Common myeloid progenitor, CD34-positive (primary cell): ENCODE results near the gene OST4.
A peak's percentile ranks its signal among the peaks of the same experiment; 100 is the strongest.

Source experiments
- CTCF ChIA-PET: fragments of 350-600 bp; sonication (Branson Sonifier 250); formaldehyde crosslinking; loops from one replicate; lab custom pipeline; 2021; ENCODE audit warnings: antibody characterized with exemption; lab: Charles Lee
- POLR2A ChIA-PET: fragments of 350-600 bp; sonication (Branson Sonifier 250); formaldehyde crosslinking; loops from one replicate; lab custom pipeline; 2021; ENCODE audit warnings: antibody characterized with exemption; lab: Charles Lee
- DNase-seq, 3 donors: peaks; one replicate each; pipeline versions ENCODE4 v3.0.0 to v3.0.0-alpha.2; 2013
- H3K27ac ChIP-seq, 2 experiments: 1 replicate in 1 of 2; 2 replicates in 1 of 2; pipeline ENCODE4 v1.7.0; 2013; ENCODE audit warnings: inconsistent platforms in 2 of 2, low read length in 2 of 2, mild to moderate bottlenecking in 2 of 2, low read depth in 1 of 2, moderate library complexity in 1 of 2; ENCODE audit not compliant: severe bottlenecking in 2 of 2, insufficient read depth in 1 of 2, poor library complexity in 1 of 2
- H3K27me3 ChIP-seq, 5 experiments: replicated peaks in 2 of 5; 1 replicate in 3 of 5; 2 replicates in 2 of 5; pipeline versions ENCODE4 v1.6.1 to v1.7.0; 2013; ENCODE audit warnings: low read length in 4 of 5, mild to moderate bottlenecking in 2 of 5, moderate library complexity in 2 of 5, inconsistent platforms in 1 of 5; ENCODE audit not compliant: insufficient read depth in 5 of 5, control insufficient read depth in 4 of 5
- H3K36me3 ChIP-seq, 4 experiments: 1 replicate in 2 of 4; 2 replicates in 2 of 4; pipeline versions ENCODE4 v1.6.1 to v1.7.0; 2013; ENCODE audit warnings: low read length in 3 of 4, control low read depth in 1 of 4, mild to moderate bottlenecking in 1 of 4; ENCODE audit not compliant: control insufficient read depth in 4 of 4, insufficient read depth in 4 of 4
- H3K4me1 ChIP-seq, 4 experiments: 1 replicate in 3 of 4; 2 replicates in 1 of 4; pipeline versions ENCODE4 v1.6.1 to v1.7.1; 2013; ENCODE audit warnings: low read length in 3 of 4, mild to moderate bottlenecking in 3 of 4, control low read depth in 1 of 4, inconsistent platforms in 1 of 4, moderate library complexity in 1 of 4; ENCODE audit not compliant: control insufficient read depth in 4 of 4, insufficient read depth in 4 of 4; ENCODE audit errors: control extremely low read depth in 1 of 4
- H3K4me3 ChIP-seq, 7 experiments: 1 replicate in 4 of 7; 2 replicates in 3 of 7; pipeline versions ENCODE4 v1.5.1 to v1.7.0; 2013; ENCODE audit warnings: mild to moderate bottlenecking in 7 of 7, low read length in 6 of 7, moderate library complexity in 6 of 7, inconsistent platforms in 2 of 7, low read depth in 2 of 7, control low read depth in 1 of 7; ENCODE audit not compliant: insufficient read depth in 4 of 7, control insufficient read depth in 1 of 7; ENCODE audit errors: extremely low read depth in 1 of 7
- H3K9me3 ChIP-seq, 5 experiments: 1 replicate in 4 of 5; 2 replicates in 1 of 5; pipeline versions ENCODE4 v1.6.1 to v1.7.1; 2013; ENCODE audit warnings: low read length in 4 of 5, mild to moderate bottlenecking in 2 of 5, inconsistent platforms in 1 of 5, low read depth in 1 of 5, moderate library complexity in 1 of 5; ENCODE audit not compliant: control insufficient read depth in 4 of 5, insufficient read depth in 2 of 5; ENCODE audit errors: control extremely low read depth in 1 of 5
- WGBS: methylation state at CpG from one replicate; pipeline ENCODE4 v1.1.5; 2013; ENCODE audit not compliant: insufficient coverage; 5-methylcytosine and 5-hydroxymethylcytosine counted together

OST4 gene

DNA sequence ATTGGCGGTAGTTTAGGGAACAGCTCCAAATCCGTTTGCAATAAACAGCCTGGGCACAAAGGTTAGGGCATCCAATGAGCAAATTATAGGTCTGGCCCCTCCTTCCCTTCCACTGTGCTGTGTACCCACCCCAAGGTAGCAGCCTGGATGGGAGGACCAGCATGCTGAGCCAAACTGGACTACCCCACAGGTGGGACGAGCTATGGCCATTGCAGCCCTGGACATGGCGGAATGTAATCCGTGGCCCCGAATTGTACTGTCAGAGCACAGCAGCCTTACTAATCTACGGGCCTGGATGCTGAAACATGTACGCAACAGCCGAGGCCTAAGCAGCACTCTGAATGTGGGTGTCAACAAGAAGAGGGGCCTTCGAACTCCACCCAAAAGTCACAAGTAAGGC, 13.2 kb downstream of the OST4 start:
- 99% methylated on average over 10 of the region's 10 CpGs for WGBS
- ChIA-PET POLR2A (interaction anchor here (1.3 kb wide), 1 partner anchor 16 kb away, joined by 4 read pairs; no protein-coding TSS in a partner anchor), CTCF (interaction anchor here (0.9 to 19.5 kb wide), 2 partner anchors 9 to 18 kb away, joined by 4 to 381 read pairs; partner anchors contain the start of genes EMILIN1, KHK and OST4)
- Histone ChIP-seq H3K4me1 (no peaks in the 10 kb centered on the region), H3K9me3 (no peaks in the 10 kb centered on the region), H3K4me3 (no peak overlapping the region), H3K36me3 (peaks cover 2 to 71% (median 54%) of the 10 kb centered on the region in 4 experiments), H3K27ac (no peak overlapping the region), H3K27me3 (no peaks in the 10 kb centered on the region)
- no peak for DNase-seq

DNA sequence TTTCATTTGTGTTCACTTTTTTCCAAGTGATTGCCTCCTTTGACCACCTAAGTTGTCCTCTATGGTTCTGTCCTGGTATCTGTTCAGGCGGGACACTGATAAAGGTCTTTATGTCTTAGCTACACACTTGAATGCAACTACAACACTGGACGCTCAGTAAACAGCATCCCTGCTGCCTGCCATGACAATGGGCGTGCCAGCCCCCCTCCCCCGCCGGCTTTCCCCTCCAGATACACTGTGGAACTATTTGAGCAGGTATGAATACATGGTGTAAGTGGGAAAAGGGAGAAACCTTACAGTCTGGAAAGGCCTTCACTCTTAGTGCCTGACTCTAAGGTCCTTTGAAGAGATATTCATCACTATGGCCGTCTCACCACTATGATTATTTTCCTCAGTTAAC, 14.3 kb downstream of the OST4 start:
- Histone ChIP-seq H3K4me1 (peaks cover 2 to 5% (median 4%) of the 10 kb centered on the region in 4 experiments), H3K27me3 (no peaks in the 10 kb centered on the region), H3K9me3 (no peaks in the 10 kb centered on the region), H3K27ac (no peak overlapping the region), H3K4me3 (no peak overlapping the region), H3K36me3 (peaks cover 2 to 69% (median 54%) of the 10 kb centered on the region in 4 experiments)
- ChIA-PET CTCF (interaction anchor here (19.5 kb wide), 1 partner anchor 19 kb away, joined by 381 read pairs; the partner anchor contains the start of genes EMILIN1, KHK and OST4), POLR2A (no interaction called here)
- 94% methylated on average over 5 of the region's 6 CpGs for WGBS
- DNase-seq = no peak

DNA sequence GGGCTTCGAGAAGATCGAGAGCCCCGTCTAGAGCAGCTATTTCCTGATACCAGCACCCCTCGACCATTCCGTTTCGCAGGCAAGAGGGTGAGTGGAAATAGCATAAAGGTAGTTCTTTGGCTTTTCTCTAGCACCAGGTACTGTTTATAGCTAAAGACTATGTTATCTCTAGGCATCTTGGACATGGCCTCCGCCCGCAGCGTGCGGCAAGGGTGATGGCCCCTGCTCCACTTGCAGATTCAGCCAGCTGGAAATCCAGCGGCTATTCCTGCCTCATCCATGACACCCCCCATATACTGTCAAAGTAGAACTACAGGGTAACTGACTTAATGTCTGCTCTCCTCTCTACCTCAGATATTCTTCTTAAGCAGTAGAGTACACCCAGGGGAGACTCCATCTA, 16.7 kb downstream of the OST4 start:
- H3K27ac ChIP-seq = no peak overlapping the region
- 98% methylated on average over 8 of the region's 11 CpGs for WGBS
- DNase-seq = no peak
- ChIA-PET CTCF (interaction anchor here (1.1 to 19.5 kb wide), 3 partner anchors 15 to 78 kb away, joined by 3 to 381 read pairs (median 3); partner anchors contain the start of genes EMILIN1, KHK and OST4), POLR2A (no interaction called here)
- H3K9me3 ChIP-seq = no peaks in the 10 kb centered on the region
- H3K27me3 ChIP-seq = no peaks in the 10 kb centered on the region
- H3K4me1 ChIP-seq = peaks cover 2 to 18% (median 14%) of the 10 kb centered on the region in 4 experiments
- H3K4me3 ChIP-seq = no peak overlapping the region
- peaks cover 2 to 61% (median 49%) of the 10 kb centered on the region in 4 experiments for H3K36me3 ChIP-seq

- 98% methylated on average over 8 of the region's 8 CpGs for WGBS
- H3K4me1 ChIP-seq = peaks cover 2 to 24% (median 21%) of the 10 kb centered on the region in 4 experiments
- CTCF ChIA-PET = interaction anchor here (0.6 to 19.5 kb wide), 3 partner anchors 22 to 83 kb away, joined by 3 to 381 read pairs (median 3); partner anchors contain the start of genes EMILIN1, KHK and OST4
- DNase-seq = no peak
- POLR2A ChIA-PET = no interaction called here
- H3K9me3 ChIP-seq = no peaks in the 10 kb centered on the region
- peaks cover 2 to 52% (median 43%) of the 10 kb centered on the region in 4 experiments for H3K36me3 ChIP-seq
- H3K4me3 ChIP-seq = no peak overlapping the region
- H3K27ac ChIP-seq = no peak overlapping the region
- H3K27me3 ChIP-seq = no peaks in the 10 kb centered on the region
Measured at GRCh38 chr2:27053776-27054175, 17.7 kb downstream of the OST4 start.

GRCh38 chr2:27053321-27053720, 18.1 kb downstream of the OST4 start:
- H3K9me3 ChIP-seq = no peaks in the 10 kb centered on the region
- POLR2A ChIA-PET = interaction anchor here (1.3 kb wide), 1 partner anchor 18 kb away, joined by 5 read pairs; the partner anchor contains the start of gene OST4
- H3K27ac ChIP-seq = no peak overlapping the region
- H3K4me1 ChIP-seq = peaks cover 2 to 24% (median 21%) of the 10 kb centered on the region in 4 experiments
- H3K4me3 ChIP-seq = no peak overlapping the region
- H3K36me3 ChIP-seq = peaks cover 1 to 49% (median 40%) of the 10 kb centered on the region in 4 experiments
- CTCF ChIA-PET = interaction anchor here (0.6 to 19.5 kb wide), 2 partner anchors 23 to 82 kb away, joined by 3 to 381 read pairs; partner anchors contain the start of genes EMILIN1, KHK and OST4
- no peaks in the 10 kb centered on the region for H3K27me3 ChIP-seq
- DNase-seq = no peak
- 93% methylated on average over 11 of the region's 11 CpGs for WGBS

- CTCF ChIA-PET = interaction anchor here (1.3 to 19.5 kb wide), 6 partner anchors 7 to 90 kb away, joined by 5 to 381 read pairs (median 8); partner anchors contain the start of genes EMILIN1, KHK, OST4 and TMEM214
- H3K36me3 ChIP-seq = peaks cover 0 to 38% (median 34%) of the 10 kb centered on the region in 4 experiments
- DNase-seq = peak in 1 of 3 donors; percentile 21
- H3K4me3 ChIP-seq = peak overlapping the region; percentile 78 to 98 (median 93)
- peak overlapping the region; percentile 37 to 86 for H3K27ac ChIP-seq
- POLR2A ChIA-PET = interaction anchor here (1.0 to 2.4 kb wide), 3 partner anchors 19 to 29 kb away, joined by 4 to 16 read pairs (median 5); partner anchors contain the start of gene OST4
- 7% methylated on average over 20 of the region's 24 CpGs for WGBS
- no peaks in the 10 kb centered on the region for H3K27me3 ChIP-seq
- peaks cover 2 to 24% (median 21%) of the 10 kb centered on the region in 4 experiments for H3K4me1 ChIP-seq
- H3K9me3 ChIP-seq = no peaks in the 10 kb centered on the region
Measured at GRCh38 chr2:27051902-27052645, 19.4 kb downstream of the OST4 start.
